ENCODE data around the gene NEK9. TPM values are rescaled to one million over a fixed set of nuclear protein-coding genes. Genes with fewer than 3 reads are reported as not detected.

NEK9 gene
- total and polyA plus RNA-seq, 10 of the 15 experiments (the other 5 are each of a cell fraction or from before 2014, with no cell fraction given): 6.0 to 78.8 (median 44.7) TPM

GRCh38 chr14:75176142-75176820 is 49.4 kb upstream of the NEK9 start, which contains the start of gene TMED10 (continued):
- TF ChIP-seq, protein P1, sequence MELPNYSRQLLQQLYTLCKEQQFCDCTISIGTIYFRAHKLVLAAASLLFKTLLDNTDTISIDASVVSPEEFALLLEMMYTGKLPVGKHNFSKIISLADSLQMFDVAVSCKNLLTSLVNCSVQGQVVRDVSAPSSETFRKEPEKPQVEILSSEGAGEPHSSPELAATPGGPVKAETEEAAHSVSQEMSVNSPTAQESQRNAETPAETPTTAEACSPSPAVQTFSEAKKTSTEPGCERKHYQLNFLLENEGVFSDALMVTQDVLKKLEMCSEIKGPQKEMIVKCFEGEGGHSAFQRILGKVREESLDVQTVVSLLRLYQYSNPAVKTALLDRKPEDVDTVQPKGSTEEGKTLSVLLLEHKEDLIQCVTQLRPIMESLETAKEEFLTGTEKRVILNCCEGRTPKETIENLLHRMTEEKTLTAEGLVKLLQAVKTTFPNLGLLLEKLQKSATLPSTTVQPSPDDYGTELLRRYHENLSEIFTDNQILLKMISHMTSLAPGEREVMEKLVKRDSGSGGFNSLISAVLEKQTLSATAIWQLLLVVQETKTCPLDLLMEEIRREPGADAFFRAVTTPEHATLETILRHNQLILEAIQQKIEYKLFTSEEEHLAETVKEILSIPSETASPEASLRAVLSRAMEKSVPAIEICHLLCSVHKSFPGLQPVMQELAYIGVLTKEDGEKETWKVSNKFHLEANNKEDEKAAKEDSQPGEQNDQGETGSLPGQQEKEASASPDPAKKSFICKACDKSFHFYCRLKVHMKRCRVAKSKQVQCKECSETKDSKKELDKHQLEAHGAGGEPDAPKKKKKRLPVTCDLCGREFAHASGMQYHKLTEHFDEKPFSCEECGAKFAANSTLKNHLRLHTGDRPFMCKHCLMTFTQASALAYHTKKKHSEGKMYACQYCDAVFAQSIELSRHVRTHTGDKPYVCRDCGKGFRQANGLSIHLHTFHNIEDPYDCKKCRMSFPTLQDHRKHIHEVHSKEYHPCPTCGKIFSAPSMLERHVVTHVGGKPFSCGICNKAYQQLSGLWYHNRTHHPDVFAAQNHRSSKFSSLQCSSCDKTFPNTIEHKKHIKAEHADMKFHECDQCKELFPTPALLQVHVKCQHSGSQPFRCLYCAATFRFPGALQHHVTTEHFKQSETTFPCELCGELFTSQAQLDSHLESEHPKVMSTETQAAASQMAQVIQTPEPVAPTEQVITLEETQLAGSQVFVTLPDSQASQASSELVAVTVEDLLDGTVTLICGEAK (IDR thresholded peaks at IDR 0.05; ENCODE audit: borderline replicate concordance): peak; percentile 99
- TF ChIP-seq NFYA (IDR thresholded peaks at IDR 0.05; ENCODE audit: borderline replicate concordance, low read depth, low read length) (no peak), NR2C1 (IDR thresholded peaks at IDR 0.05) (peak; percentile 100), ELK1 (IDR thresholded peaks at IDR 0.05; ENCODE audit: low read depth, low read length) (peak; percentile 69; the same call in 1 of the 2 replicates), RAD21 (IDR thresholded peaks at IDR 0.05; ENCODE audit: insufficient read depth, low read depth, low read length) (no peak; the same call in 1 of the 2 replicates), KLF5 (IDR thresholded peaks at IDR 0.05; ENCODE audit: partially characterized antibody) (peak; percentile 80), CREB1 (IDR thresholded peaks at IDR 0.05; ENCODE audit: low read depth) (peak; percentile 53), CHD2 (IDR thresholded peaks at IDR 0.05; ENCODE audit: borderline replicate concordance, low read depth, low read length) (no peak), SMAD5 (IDR thresholded peaks at IDR 0.05; ENCODE audit: low read depth) (peak; percentile 56; the same call in 1 of the 2 replicates), ZBED1 (IDR thresholded peaks at IDR 0.05; ENCODE audit: borderline replicate concordance) (no peak), ZNF274 (IDR thresholded peaks at IDR 0.05; ENCODE audit: insufficient read depth, insufficient read length) (no peak), BRCA1 (IDR thresholded peaks at IDR 0.05; ENCODE audit: low read depth, low read length) (no peak), HCFC1 (IDR thresholded peaks at IDR 0.05; ENCODE audit: low read length) (peak; percentile 92), TCF7 (IDR thresholded peaks at IDR 0.05; ENCODE audit: borderline replicate concordance) (no peak), NFYB (IDR thresholded peaks at IDR 0.05; ENCODE audit: insufficient read depth, low read depth, low read length) (no peak), CBX5 (IDR thresholded peaks at IDR 0.05; ENCODE audit: low read depth) (no peak), BACH1 (IDR thresholded peaks at IDR 0.05; ENCODE audit: borderline replicate concordance) (peak; percentile 16; the same call in 1 of the 2 replicates), ESRRA (IDR thresholded peaks at IDR 0.05; ENCODE audit: low read length) (no peak), MYB (IDR thresholded peaks at IDR 0.05; ENCODE audit: borderline replicate concordance, low read depth, low read length) (no peak), NRF1 (conservative IDR thresholded peaks at IDR 0.05; ENCODE audit: low read depth, low read length) (no peak), GATAD2B (conservative IDR thresholded peaks at IDR 0.05; ENCODE audit: low read depth) (peak; percentile 91)
- TF ChIP-seq, protein P2, sequence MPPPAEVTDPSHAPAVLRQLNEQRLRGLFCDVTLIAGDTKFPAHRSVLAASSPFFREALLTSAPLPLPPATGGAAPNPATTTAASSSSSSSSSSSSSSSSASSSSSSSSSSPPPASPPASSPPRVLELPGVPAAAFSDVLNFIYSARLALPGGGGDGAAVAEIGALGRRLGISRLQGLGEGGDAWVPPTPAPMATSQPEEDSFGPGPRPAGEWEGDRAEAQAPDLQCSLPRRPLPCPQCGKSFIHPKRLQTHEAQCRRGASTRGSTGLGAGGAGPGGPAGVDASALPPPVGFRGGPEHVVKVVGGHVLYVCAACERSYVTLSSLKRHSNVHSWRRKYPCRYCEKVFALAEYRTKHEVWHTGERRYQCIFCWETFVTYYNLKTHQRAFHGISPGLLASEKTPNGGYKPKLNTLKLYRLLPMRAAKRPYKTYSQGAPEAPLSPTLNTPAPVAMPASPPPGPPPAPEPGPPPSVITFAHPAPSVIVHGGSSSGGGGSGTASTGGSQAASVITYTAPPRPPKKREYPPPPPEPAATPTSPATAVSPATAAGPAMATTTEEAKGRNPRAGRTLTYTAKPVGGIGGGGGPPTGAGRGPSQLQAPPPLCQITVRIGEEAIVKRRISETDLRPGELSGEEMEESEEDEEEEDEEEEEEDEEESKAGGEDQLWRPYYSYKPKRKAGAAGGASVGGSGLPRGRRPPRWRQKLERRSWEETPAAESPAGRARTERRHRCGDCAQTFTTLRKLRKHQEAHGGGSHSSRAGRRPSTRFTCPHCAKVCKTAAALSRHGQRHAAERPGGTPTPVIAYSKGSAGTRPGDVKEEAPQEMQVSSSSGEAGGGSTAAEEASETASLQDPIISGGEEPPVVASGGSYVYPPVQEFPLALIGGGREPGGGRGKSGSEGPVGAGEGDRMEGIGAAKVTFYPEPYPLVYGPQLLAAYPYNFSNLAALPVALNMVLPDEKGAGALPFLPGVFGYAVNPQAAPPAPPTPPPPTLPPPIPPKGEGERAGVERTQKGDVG (CRISPR knock-in tag; IDR thresholded peaks at IDR 0.05): no peak
